ENCODE measurements around the gene CPHXL2.

Gene CPHXL2

DNA sequence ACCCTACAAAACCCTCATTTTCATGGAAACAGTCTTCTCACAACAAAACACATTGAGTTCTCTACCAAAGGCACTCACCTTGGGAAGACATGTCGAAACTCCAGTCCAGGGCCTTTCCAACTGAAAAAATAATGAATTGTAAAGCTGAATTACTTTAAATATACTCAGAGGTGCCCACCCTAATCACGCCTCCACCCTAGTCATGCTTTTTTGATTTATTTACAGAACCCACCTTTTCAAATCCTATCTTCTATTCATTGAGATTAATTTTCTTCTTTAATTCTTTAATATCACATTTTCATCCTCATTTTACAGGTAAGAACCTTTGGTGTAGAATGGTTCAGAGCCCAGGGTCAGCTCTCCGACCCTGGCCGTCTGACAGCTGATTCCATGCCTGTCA lies at the start of gene CPHXL2:
Gene CPHXL2, minus strand, starts transcription at position 101 of the 400 bp plus-strand sequence. Its CDS starts 10 bp downstream, at position 91.
- no peaks in the 10 kb centered on the region for H3K27me3 ChIP-seq (ENCODE audit: insufficient read depth, low read length, poor library complexity)
- H4K20me1 ChIP-seq (ENCODE audit: insufficient read depth, low read length), result no peaks in the 10 kb centered on the region
- no peak within 1 kb of the TSS for H2AFZ ChIP-seq (ENCODE audit: low read depth, low read length)
- no peak within 1 kb of the TSS for H3K4me2 ChIP-seq (ENCODE audit: insufficient read depth, low read length)
- TF ChIP-seq, protein P1, sequence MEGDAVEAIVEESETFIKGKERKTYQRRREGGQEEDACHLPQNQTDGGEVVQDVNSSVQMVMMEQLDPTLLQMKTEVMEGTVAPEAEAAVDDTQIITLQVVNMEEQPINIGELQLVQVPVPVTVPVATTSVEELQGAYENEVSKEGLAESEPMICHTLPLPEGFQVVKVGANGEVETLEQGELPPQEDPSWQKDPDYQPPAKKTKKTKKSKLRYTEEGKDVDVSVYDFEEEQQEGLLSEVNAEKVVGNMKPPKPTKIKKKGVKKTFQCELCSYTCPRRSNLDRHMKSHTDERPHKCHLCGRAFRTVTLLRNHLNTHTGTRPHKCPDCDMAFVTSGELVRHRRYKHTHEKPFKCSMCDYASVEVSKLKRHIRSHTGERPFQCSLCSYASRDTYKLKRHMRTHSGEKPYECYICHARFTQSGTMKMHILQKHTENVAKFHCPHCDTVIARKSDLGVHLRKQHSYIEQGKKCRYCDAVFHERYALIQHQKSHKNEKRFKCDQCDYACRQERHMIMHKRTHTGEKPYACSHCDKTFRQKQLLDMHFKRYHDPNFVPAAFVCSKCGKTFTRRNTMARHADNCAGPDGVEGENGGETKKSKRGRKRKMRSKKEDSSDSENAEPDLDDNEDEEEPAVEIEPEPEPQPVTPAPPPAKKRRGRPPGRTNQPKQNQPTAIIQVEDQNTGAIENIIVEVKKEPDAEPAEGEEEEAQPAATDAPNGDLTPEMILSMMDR (IDR thresholded peaks at IDR 0.05; ENCODE audit: borderline replicate concordance, extremely low read depth, low read length, poor library complexity, severe bottlenecking), result no peak
- no peak for TF ChIP-seq EZH2 (IDR thresholded peaks at IDR 0.05; ENCODE audit: borderline replicate concordance, low read depth, low read length, severe bottlenecking)
- H3K9ac ChIP-seq (ENCODE audit: low read depth, low read length), result no peak within 1 kb of the TSS
- DNase-seq, result no peak
- H3K36me3 ChIP-seq (ENCODE audit: insufficient read depth, low read length), result no peaks in the 10 kb centered on the region
- H3K27ac ChIP-seq (ENCODE audit: low read length), result no peak within 1 kb of the TSS
- no peaks in the 10 kb centered on the region for H3K9me3 ChIP-seq (ENCODE audit: insufficient read depth, low read length, severe bottlenecking)
- no peaks in the 10 kb centered on the region for H3K79me2 ChIP-seq (ENCODE audit: insufficient read depth, low read length)
- no peak for ATAC-seq (ENCODE audit: insufficient read depth, low read depth)
- H3K4me3 ChIP-seq (ENCODE audit: low read depth in 1 of 2, low read length in 2 of 2), result no peak within 1 kb of the TSS
- H3K4me1 ChIP-seq (ENCODE audit: insufficient read depth, low read length), result no peaks in the 10 kb centered on the region

DNA sequence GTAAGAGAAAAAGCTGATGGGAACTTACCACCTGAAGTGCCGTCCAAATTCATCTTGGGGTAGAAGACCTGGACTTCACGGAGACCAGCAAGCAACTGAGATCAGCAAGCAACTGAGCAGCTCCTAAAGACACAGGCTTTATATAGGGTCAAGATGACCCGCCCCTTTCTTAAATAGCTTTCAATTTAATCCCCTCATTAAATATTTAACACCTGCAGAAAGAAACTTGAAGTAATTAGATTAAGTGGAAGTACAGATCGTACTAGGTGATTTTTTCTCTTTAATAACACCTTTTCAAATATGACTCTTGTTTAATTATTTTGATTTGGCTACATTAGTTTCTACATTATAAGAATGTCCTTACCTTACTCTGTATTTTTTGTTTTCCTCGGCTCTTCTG lies 49.6 kb upstream of the CPHXL2 start, which contains the start of gene CPHXL:
Gene CPHXL, minus strand, starts transcription at position 101 of the 400 bp plus-strand sequence. Its CDS starts 48 bp downstream, at position 53.
- H2AFZ ChIP-seq (ENCODE audit: low read depth, low read length), result no peak within 1 kb of the TSS
- no peak within 1 kb of the TSS for H3K4me2 ChIP-seq (ENCODE audit: insufficient read depth, low read length)
- TF ChIP-seq EZH2 (IDR thresholded peaks at IDR 0.05; ENCODE audit: borderline replicate concordance, low read depth, low read length, severe bottlenecking), result no peak
- TF ChIP-seq, protein P1 (IDR thresholded peaks at IDR 0.05; ENCODE audit: borderline replicate concordance, extremely low read depth, low read length, poor library complexity, severe bottlenecking), result no peak
- no peak within 1 kb of the TSS for H3K4me3 ChIP-seq (ENCODE audit: low read depth in 1 of 2, low read length in 2 of 2)
- H3K27me3 ChIP-seq (ENCODE audit: insufficient read depth, low read length, poor library complexity), result no peaks in the 10 kb centered on the region
- no peaks in the 10 kb centered on the region for H4K20me1 ChIP-seq (ENCODE audit: insufficient read depth, low read length)
- no peaks in the 10 kb centered on the region for H3K4me1 ChIP-seq (ENCODE audit: insufficient read depth, low read length)
- no peaks in the 10 kb centered on the region for H3K9me3 ChIP-seq (ENCODE audit: insufficient read depth, low read length, severe bottlenecking)
- no peaks in the 10 kb centered on the region for H3K79me2 ChIP-seq (ENCODE audit: insufficient read depth, low read length)
- ATAC-seq (ENCODE audit: insufficient read depth, low read depth), result no peak
- H3K27ac ChIP-seq (ENCODE audit: low read length), result no peak within 1 kb of the TSS
- H3K36me3 ChIP-seq (ENCODE audit: insufficient read depth, low read length), result no peaks in the 10 kb centered on the region
- DNase-seq, result no peak
- H3K9ac ChIP-seq (ENCODE audit: low read depth, low read length), result no peak within 1 kb of the TSS

DNA sequence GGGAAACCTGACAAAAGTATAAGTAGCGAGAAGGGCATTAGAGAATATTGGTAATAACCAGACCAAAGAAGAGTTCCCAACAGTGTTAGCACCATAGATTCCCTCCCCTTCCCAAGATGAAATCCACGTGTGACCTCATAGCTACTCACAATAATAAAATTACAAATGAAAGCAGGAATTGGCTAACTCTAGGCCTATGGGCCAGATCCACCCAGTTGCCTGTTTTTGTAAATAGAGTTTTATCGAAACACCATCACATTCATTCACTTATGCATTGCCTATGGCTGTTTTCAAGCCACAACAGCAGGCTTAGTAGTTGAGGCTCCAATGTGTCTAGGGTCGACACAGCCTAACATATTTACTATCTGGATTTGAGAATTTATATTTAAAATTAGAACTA lies 41.6 kb upstream of the CPHXL2 start:
- Histone ChIP-seq H4K20me1 (ENCODE audit: insufficient read depth, low read length) (no peaks in the 10 kb centered on the region), H3K27ac (ENCODE audit: low read length) (no peak overlapping the region), H3K36me3 (ENCODE audit: insufficient read depth, low read length) (no peaks in the 10 kb centered on the region), H2AFZ (ENCODE audit: low read depth, low read length) (no peak overlapping the region), H3K9ac (ENCODE audit: low read depth, low read length) (no peak overlapping the region), H3K9me3 (ENCODE audit: insufficient read depth, low read length, severe bottlenecking) (no peaks in the 10 kb centered on the region), H3K4me2 (ENCODE audit: insufficient read depth, low read length) (no peak overlapping the region), H3K4me1 (ENCODE audit: insufficient read depth, low read length) (no peaks in the 10 kb centered on the region), H3K79me2 (ENCODE audit: insufficient read depth, low read length) (no peaks in the 10 kb centered on the region), H3K4me3 (ENCODE audit: low read depth in 1 of 2, low read length in 2 of 2) (no peak overlapping the region), H3K27me3 (ENCODE audit: insufficient read depth, low read length, poor library complexity) (no peaks in the 10 kb centered on the region)
- no peak for TF ChIP-seq EZH2 (IDR thresholded peaks at IDR 0.05; ENCODE audit: borderline replicate concordance, low read depth, low read length, severe bottlenecking)
- TF ChIP-seq, protein P1 (IDR thresholded peaks at IDR 0.05; ENCODE audit: borderline replicate concordance, extremely low read depth, low read length, poor library complexity, severe bottlenecking), result no peak
- ATAC-seq (ENCODE audit: insufficient read depth, low read depth) (no peak), DNase-seq (no peak)

DNA sequence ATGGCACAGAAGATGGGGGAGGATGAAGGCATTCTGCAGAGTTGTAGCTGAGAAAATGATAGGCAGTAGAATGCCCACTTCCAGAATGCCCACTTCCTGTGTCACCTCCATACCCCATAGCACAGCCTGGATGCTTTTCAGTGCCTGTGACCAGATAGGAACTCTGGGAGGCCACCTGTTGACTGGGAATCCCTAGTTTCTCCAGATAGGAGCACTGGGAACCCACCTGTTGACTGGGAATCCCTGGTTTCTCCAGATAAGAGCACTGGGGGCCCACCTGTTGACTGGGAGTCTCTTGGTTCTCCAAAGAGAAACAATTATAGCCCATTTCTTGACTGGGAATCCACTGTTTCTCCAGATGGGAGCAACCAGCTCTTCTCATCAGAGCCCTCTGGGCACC lies 37.9 kb upstream of the CPHXL2 start:
- H3K4me2 ChIP-seq (ENCODE audit: insufficient read depth, low read length), result no peak overlapping the region
- no peak overlapping the region for H3K9ac ChIP-seq (ENCODE audit: low read depth, low read length)
- H3K79me2 ChIP-seq (ENCODE audit: insufficient read depth, low read length), result no peaks in the 10 kb centered on the region
- no peak for DNase-seq
- H4K20me1 ChIP-seq (ENCODE audit: insufficient read depth, low read length), result no peaks in the 10 kb centered on the region
- no peak overlapping the region for H2AFZ ChIP-seq (ENCODE audit: low read depth, low read length)
- no peak overlapping the region for H3K4me3 ChIP-seq (ENCODE audit: low read depth in 1 of 2, low read length in 2 of 2)
- H3K36me3 ChIP-seq (ENCODE audit: insufficient read depth, low read length), result no peaks in the 10 kb centered on the region
- no peak for ATAC-seq (ENCODE audit: insufficient read depth, low read depth)
- no peaks in the 10 kb centered on the region for H3K27me3 ChIP-seq (ENCODE audit: insufficient read depth, low read length, poor library complexity)
- H3K9me3 ChIP-seq (ENCODE audit: insufficient read depth, low read length, severe bottlenecking), result peaks cover 19% of the 10 kb centered on the region
- no peak for TF ChIP-seq EZH2 (IDR thresholded peaks at IDR 0.05; ENCODE audit: borderline replicate concordance, low read depth, low read length, severe bottlenecking)
- TF ChIP-seq, protein P1 (IDR thresholded peaks at IDR 0.05; ENCODE audit: borderline replicate concordance, extremely low read depth, low read length, poor library complexity, severe bottlenecking), result no peak
- no peaks in the 10 kb centered on the region for H3K4me1 ChIP-seq (ENCODE audit: insufficient read depth, low read length)
- H3K27ac ChIP-seq (ENCODE audit: low read length), result no peak overlapping the region

All from DND-41 (cell line).